Astrocyte of the spinal cord (primary cell): Measurements from ENCODE around the gene MEPCE.

ENCODE experiments used
- DNase-seq: peaks from one replicate; pipeline ENCODE4 v3.0.0; 2011; ENCODE audit warnings: low read depth, low spot score
- H3K4me3 ChIP-seq: 2 replicates; pipeline ENCODE4 v1.5.1; 2011; ENCODE audit warnings: low read depth, mild to moderate bottlenecking, low read length, moderate library complexity
- in situ Hi-C: cut with HindIII; loops from 2 replicates; pipeline ENCODE4 v1.10.0; 2017; ENCODE audit warnings: low sequenced_read_pairs
- TF ChIP-seq, protein P1 (sequence below): IDR thresholded peaks from 2 replicates; pipeline ENCODE4 v1.5.1; 2012; ENCODE audit warnings: low read depth, mild to moderate bottlenecking, low read length, inconsistent platforms

Gene MEPCE

DNA sequence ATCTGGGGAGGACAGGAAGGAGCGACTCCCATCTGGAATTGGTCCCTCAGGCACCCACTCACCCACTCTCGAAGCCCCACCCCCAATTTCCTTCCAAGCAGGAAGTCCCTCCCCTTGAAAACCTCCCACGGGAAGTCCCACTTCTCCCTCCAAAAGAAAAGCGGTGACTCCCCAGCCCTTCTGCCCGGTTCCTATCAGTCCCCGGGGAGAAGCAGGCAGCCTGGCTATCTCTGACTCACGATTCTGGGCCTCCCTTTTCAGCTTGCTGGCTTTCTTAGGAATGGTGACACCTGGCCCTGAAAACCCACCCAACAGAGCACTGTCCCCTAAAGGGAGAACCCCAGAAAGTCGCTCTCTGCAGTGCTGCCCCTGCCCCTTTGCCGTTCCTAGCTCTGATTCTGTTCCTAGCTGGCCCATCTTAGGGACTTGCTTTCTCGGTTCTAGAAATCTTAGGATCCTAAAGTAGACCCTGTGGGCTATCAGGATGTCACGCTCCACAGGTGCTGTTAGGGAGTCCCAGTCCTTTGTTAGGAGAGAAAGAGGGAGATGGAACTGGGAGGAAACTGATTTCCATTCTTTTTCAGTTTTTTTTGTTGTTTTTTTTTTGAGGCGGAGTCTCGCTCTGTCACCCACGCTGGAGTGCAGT lies 43.3 kb downstream of the MEPCE start:
- TF ChIP-seq, protein P1, sequence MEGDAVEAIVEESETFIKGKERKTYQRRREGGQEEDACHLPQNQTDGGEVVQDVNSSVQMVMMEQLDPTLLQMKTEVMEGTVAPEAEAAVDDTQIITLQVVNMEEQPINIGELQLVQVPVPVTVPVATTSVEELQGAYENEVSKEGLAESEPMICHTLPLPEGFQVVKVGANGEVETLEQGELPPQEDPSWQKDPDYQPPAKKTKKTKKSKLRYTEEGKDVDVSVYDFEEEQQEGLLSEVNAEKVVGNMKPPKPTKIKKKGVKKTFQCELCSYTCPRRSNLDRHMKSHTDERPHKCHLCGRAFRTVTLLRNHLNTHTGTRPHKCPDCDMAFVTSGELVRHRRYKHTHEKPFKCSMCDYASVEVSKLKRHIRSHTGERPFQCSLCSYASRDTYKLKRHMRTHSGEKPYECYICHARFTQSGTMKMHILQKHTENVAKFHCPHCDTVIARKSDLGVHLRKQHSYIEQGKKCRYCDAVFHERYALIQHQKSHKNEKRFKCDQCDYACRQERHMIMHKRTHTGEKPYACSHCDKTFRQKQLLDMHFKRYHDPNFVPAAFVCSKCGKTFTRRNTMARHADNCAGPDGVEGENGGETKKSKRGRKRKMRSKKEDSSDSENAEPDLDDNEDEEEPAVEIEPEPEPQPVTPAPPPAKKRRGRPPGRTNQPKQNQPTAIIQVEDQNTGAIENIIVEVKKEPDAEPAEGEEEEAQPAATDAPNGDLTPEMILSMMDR = no peak
- in situ Hi-C loops = no loop called here
- DNase-seq = no peak
- no peak overlapping the region for H3K4me3 ChIP-seq

DNA sequence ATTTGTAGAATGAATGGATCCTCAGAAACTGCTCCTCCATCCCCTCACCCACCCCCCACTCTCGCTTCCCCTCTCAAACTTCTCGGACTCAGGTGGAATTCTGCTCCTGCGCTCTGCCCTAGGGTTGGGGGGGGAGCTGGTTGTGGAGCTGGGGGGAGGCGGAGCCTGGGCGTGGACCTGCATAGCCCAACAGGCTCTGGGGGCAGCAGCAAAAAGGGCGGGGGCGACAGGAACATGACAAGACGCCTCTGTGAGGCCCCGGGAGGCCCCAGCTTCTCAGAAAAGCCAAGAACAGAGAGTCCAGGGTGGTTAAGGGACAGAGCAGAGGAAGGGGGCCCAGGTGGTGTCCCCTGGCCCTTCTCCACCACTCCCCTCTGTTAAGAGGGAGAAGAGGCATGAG lies 45.9 kb downstream of the MEPCE start:
- in situ Hi-C loops = no loop called here
- peak overlapping the region; percentile 13 for H3K4me3 ChIP-seq
- DNase-seq = no peak
- TF ChIP-seq, protein P1 = no peak

DNA sequence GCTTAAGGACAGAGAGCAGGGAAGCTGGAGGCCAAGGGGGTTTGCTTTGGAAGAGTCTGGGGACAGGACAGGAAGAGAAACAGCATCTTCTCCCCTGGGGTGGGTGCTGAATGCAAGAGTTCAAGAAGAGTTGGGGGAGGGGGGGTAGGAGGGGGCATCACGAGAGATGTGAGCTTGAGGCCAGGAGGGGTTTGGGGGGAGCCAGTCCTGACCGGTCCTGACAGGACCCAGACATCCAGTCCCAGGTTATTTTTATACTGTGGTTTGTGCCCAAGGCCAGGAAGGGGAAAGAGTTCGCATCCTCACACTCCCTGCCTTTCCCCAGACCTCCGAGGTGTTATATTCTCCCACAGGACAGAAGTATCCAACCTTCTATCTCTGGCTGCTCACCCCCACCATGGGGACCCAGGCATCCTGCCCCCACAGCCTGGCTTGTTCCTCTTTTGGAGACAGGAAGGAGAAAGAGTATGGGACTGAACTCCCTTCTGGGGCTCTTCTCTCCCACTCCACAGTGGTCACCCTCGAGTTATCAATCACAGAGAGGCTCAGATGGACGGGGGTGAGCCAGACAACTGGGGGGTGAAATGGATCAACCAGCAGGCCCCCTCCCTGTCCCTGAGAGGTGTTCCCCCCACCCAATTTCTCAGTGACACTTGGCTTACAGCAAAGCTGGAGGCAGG lies 46.6 kb downstream of the MEPCE start:
- in situ Hi-C loops = no loop called here
- peak overlapping the region; percentile 94 for H3K4me3 ChIP-seq
- TF ChIP-seq, protein P1 = no peak

DNA sequence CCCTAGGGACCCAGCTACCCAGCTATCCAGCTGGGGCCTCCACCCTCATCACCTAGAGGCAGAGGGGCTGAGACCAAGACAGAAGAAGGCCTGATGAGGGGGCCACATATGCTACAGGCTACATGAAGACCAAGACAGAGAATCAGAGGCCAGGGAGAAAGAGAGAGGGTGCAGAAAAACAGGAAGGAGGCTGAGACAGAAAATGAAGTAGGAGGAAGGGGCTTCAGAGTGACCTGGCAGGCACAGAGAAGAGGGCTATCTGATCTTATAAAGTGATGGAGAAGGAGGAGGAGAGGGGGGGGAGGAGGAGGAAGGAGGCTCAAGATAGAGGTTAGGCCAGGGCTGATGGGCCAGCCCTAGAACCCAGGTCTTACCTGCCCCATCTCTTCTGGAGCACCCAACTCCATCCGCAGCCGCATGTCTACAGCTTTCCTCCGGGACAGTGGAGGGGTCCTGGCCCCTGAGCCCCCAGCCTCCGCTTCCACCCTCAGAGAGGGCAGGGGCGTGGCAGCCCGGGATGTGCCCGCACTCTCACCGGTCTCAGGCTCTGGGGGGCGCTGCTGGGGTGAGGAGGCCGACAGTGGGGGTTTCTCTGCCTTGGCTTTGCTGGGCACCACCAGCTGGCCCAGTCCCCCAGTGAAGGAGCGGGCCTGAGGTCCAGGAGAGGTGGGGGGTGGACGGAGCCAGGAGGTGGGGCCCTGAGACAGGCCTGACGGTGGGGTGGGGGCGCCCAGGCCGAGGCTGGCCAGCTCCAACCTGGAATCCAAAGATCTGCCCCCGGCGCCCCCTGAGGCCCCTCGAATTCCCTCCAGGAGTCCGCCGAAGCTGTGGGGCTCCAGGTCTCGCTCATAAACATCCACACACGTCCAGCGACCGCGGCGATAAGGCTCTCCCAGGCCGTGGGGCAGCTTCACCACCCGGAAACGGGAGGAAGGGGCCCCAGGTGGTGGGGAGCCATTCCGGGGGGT lies 47.6 kb downstream of the MEPCE start:
- DNase-seq = no peak
- peak overlapping the region; percentile 94 for H3K4me3 ChIP-seq
- TF ChIP-seq, protein P1 = peak; percentile 49
- in situ Hi-C loops = no loop called here

More for the DNA sequence above, 46.6 kb downstream of the MEPCE start:
- no peak for DNase-seq

DNA sequence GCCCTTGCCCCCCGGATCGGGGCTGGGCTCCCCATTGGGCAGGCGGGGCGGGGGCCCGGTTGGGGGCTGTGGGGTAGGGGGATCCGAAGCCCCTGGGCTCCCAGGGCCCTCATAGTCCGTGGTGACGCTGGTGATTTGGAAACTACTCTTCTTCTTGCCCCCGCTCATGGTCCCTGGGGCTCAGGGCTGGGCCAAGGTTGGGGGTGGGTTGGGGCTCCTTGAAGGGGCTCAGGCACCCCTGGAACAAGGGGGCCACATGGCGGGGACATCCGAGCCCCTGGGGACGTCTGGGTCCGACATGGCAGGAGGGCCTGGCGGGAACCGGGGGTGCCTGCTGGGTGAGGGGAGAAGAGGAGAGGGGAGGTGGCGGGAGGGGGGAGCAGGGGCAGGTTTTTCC lies 48.2 kb downstream of the MEPCE start:
- TF ChIP-seq, protein P1 = no peak
- in situ Hi-C loops = no loop called here
- H3K4me3 ChIP-seq = peak overlapping the region; percentile 94
- peak; percentile 13 for DNase-seq

DNA sequence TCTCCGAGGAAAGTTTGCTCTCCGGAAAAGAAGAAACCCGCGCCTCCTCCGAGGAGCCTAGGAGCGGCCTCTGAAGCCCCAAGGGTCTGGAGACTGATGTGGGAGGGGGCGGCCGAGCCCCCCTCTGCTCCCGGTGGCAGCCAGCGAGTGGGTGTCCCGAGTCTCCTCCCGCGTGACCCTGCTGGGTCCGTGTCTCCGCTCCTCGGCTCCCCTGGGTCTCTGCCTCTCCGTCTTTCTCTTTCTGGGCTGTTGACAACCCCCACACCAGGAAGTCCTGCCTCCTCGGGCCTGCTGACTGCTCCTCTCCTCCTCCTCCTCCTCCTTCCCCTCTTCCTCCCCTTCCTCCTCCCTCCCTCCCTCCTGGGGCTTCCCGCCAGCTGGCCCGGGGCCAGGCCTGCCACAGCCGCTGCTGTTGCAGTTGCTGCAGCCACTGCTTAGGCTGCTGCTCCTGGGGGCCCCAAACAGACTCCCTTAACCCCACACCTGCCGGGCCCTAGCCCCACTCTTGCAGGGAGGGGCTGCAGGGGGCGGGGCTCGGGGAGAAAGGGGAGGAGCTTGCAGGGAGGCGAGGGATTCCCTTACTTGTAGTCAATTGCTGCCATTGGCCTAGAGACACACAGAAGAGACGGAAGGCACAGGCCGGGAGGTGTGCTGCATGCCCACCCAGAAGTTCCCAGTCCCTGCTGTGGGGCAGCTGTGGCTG lies 49.5 kb downstream of the MEPCE start, which contains the start of gene TSC22D4:
TSS of gene TSC22D4 (minus strand) at position 257 of the 703 bp plus-strand sequence. CDS start 1,176 bp downstream, outside the sequence.
- peak within 1 kb of the TSS; percentile 94 for H3K4me3 ChIP-seq
- DNase-seq = peak; percentile 95
- in situ Hi-C loops = no loop called here
- TF ChIP-seq, protein P1 = no peak
